Measurements from ENCODE around the gene C6orf120. TPM values are rescaled to one million over a fixed set of nuclear protein-coding genes. Genes with fewer than 3 reads are reported as not detected.

C6orf120 gene
- total RNA-seq, 1 donor from 2014 or later, result 22.0 TPM

DNA sequence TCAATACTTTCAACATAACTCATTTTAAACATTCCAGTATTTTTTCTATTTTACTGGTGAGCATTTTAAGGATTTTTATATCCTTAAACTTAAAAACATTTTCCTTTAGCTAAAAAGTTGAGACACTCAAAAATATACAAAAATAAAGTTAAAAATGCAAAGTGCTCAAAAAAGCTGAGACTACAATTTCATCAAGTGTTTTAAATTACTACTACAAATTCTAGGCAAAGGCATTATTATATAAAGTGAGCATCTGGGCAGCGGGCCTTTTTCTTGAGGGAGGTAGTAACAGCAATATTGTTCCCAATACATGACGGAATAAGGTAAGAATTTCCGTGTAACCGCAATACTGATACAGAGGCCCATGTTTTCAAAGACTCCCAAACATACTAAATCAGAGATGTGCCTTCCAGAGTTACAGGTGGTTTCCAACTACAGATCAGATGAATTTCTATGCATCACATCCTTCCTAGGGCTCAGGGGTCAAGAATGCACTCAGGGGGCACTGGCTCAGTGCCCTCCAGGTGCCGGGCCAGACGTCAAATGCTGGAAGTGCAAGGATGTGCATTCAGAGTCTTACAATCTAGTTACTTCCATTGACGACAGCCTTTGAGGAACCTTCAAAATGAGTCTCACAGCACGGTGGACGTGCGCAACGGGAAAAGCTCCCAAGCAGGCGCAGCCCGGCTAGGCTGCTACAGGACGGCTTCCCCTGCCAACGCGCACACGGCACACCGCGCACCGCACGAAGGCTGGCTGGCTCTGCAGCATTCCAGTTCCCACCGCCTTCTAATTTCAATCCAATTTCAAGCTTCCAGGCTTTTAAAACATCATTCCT is 20.7 kb downstream of the C6orf120 start:
- intact Hi-C loops (cut with DNase I), result no loop called here
- peak; percentile 56 for ATAC-seq

DNA sequence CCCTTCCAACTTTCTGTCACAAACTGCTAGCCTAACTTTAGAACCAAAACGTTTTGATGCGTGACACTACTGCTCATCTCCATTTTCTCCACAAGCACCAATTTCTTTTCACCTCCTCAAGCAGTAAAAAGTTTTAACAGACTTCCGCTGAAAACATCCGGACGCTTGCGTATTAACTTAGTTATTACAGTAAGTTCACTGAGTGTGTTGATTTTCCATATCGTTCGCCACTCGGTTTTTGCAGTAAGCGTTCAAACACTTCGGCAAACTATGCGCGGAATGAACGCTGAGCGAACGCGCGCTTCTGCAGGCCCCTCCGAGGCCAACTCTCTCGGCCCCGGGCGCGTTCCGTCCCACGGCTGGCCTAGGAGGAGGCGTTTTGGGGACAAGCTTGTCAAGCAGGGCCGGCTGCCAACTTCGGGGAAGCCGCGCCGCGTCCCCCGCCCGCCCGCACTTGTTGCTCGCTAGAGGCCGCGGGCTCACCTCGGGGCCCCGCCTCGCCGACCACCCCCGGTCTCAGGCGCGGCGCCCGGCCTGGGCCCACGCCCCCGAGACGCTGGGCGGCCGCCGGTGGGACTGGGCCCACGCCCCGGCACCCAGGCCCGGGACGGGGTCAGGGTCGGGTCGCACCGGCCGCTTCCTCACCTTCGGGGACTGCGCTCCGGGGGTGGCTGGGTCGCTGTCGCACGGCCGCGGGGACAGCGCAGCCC is 21.4 kb downstream of the C6orf120 start:
- DNase-seq (peak; percentile 91), ATAC-seq (peak; percentile 74)
- Histone ChIP-seq H3K27me3 (no peaks in the 10 kb centered on the region), H3K27ac (peak overlapping the region; percentile 85), H3K4me3 (peak overlapping the region; percentile 71), H3K4me1 (peaks cover 16% of the 10 kb centered on the region), H3K36me3 (no peaks in the 10 kb centered on the region), H3K9me3 (no peaks in the 10 kb centered on the region)
- TF ChIP-seq, protein P1, sequence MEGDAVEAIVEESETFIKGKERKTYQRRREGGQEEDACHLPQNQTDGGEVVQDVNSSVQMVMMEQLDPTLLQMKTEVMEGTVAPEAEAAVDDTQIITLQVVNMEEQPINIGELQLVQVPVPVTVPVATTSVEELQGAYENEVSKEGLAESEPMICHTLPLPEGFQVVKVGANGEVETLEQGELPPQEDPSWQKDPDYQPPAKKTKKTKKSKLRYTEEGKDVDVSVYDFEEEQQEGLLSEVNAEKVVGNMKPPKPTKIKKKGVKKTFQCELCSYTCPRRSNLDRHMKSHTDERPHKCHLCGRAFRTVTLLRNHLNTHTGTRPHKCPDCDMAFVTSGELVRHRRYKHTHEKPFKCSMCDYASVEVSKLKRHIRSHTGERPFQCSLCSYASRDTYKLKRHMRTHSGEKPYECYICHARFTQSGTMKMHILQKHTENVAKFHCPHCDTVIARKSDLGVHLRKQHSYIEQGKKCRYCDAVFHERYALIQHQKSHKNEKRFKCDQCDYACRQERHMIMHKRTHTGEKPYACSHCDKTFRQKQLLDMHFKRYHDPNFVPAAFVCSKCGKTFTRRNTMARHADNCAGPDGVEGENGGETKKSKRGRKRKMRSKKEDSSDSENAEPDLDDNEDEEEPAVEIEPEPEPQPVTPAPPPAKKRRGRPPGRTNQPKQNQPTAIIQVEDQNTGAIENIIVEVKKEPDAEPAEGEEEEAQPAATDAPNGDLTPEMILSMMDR (IDR thresholded peaks at IDR 0.05), result no peak
- intact Hi-C loops (cut with DNase I), result no loop called here

More for the DNA sequence above, 20.7 kb downstream of the C6orf120 start:
- H3K27ac ChIP-seq, result peak overlapping the region; percentile 85
- DNase-seq, result peak; percentile 77
- peak overlapping the region; percentile 71 for H3K4me3 ChIP-seq
- H3K9me3 ChIP-seq, result no peaks in the 10 kb centered on the region
- peaks cover 16% of the 10 kb centered on the region for H3K4me1 ChIP-seq
- H3K27me3 ChIP-seq, result no peaks in the 10 kb centered on the region
- H3K36me3 ChIP-seq, result no peaks in the 10 kb centered on the region
- TF ChIP-seq, protein P1 (IDR thresholded peaks at IDR 0.05), result no peak

DNA sequence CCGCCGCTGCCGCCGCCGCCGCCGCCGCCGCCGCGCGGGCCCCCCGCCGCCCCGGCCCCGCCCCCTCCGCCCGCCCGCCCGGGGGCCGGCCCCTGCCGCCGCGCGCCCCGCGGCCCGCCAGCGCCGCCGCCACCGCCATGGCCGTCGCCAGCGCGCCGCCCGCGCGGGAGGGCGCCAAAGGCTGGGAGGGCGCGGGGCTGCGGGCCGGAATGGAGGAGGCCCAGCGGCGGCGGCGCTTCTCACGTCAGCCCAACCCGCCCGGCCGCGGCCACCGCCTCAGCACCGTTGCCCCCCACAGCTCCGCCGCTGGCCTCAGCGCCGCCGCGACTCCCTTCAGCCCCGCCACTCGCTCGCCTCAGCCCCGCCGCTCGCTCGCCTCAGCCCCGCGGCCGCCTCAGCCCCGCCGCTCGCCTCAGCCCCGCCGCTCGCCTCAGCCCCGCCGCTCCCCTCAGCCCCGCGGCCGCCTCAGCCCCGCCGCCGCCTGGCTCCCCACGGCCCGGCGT is 22.1 kb downstream of the C6orf120 start:
- H3K9me3 ChIP-seq, result no peaks in the 10 kb centered on the region
- DNase-seq, result peak; percentile 73
- ATAC-seq, result peak; percentile 52
- TF ChIP-seq, protein P1 (IDR thresholded peaks at IDR 0.05), result no peak
- H3K4me1 ChIP-seq, result peaks cover 16% of the 10 kb centered on the region
- H3K27me3 ChIP-seq, result no peaks in the 10 kb centered on the region
- no peaks in the 10 kb centered on the region for H3K36me3 ChIP-seq
- H3K27ac ChIP-seq, result no peak overlapping the region
- intact Hi-C loops (cut with DNase I), result no loop called here
- H3K4me3 ChIP-seq, result peak overlapping the region; percentile 32

DNA sequence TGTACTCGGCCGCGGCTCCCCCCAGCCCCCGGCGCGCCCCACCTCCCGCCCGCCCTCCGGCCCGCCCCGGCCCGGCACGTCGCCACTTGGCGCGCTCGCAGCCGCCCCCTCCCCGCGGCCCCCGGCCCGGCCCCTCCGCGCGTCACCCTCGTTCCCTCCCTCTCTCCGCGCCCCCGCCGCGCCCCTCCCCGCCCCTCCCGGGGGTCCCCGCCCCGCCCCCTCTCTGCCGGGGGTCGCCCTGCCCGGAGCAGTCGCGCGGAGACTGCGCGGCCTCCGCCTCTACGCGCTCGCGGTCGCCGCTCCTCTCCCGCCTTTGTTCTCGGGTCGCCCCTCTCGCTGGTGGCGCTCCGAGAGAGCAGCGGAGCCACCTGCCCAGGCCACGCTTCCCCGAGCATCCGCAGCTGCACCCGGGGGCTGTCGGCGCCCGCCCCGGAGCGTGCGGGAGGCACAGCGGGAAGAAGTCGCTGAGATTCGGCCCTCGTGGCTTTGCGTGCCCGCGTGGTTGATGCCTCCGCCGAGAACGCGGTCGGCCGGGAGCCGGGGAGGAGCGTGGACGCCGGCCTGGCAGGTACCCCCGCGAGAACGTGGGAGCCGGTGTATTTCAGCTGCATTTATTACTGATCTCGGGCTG is 22.7 kb downstream of the C6orf120 start, which contains the start of gene PHF10:
Gene PHF10, minus strand, starts transcription at position 7 of the 631 bp plus-strand sequence. CDS start 569 bp downstream, outside the sequence.
- peak; percentile 83 for DNase-seq
- H3K4me1 ChIP-seq, result peaks cover 16% of the 10 kb centered on the region
- TF ChIP-seq, protein P1 (IDR thresholded peaks at IDR 0.05), result no peak
- H3K4me3 ChIP-seq, result peak within 1 kb of the TSS; percentile 71
- ATAC-seq, result peak; percentile 74
- no peaks in the 10 kb centered on the region for H3K9me3 ChIP-seq
- peak within 1 kb of the TSS; percentile 90 for H3K27ac ChIP-seq
- intact Hi-C loops (cut with DNase I), result no loop called here
- H3K27me3 ChIP-seq, result no peaks in the 10 kb centered on the region
- no peaks in the 10 kb centered on the region for H3K36me3 ChIP-seq
